HG03469 (cell line): Measurements from ENCODE around the gene SLC25A24.
A peak's percentile ranks its signal among the peaks of the same experiment; 100 is the strongest.
"Not testable (repeated sequence)": the region's sequence is repeated elsewhere in the genome, so short reads cannot be mapped to it uniquely, and the experiment has no call there.

ENCODE experiments used
- ATAC-seq: cut with Tn5 transposase; IDR thresholded peaks from one replicate; pipeline ENCODE4 v1.9.1; 2021; ENCODE audit warnings: mild to moderate bottlenecking, moderate library complexity, moderate number of reproducible peaks; ENCODE audit not compliant: unreplicated experiment

SLC25A24 gene

DNA sequence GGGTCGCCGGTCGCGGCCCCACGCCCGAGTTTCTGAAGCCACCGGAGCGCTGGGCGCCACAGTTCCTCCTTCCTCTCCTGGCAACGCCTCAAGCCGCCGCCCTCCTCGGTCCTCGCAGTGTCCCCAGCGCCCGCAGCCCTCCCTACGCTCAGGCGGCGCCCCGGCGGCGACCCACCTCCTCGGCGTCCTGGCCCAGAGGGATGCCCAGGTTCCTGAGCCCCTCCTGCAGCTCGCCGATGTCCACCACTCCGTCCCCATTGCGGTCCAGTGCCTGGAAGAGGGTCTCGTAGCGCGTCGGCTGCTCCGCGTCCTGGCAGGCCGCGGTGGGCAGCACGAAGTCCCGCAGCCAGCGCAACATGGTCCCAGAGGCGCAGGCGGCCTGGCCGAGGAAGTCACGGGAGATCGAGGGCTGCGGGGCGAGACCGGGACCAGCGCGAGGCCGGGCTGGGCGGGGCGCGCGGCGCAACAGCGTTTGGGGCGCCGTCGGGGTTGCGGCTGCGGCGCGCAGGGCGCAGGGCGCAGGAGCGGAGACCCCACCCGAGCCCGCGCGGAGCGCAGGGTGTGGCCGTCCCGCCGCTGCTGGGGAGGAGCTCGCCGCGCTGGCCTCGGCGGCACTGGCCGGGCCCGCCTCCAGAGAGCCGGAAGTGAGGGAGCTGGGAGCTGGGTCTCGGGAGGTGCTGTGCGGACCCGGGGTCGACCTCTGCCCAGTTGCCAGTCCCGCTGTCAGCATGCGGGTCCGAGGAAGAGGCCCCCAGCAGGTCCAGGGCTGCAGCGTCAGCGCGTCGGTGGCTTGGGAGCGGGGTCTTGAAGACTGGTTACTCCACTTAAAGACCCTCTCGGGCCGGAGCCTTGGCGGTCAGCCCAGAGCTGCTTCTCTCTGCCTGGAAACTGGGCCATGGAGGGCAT, at the start of gene SLC25A24:
Gene SLC25A24 (minus strand): TSS at position 563 of the 906 bp plus-strand sequence. CDS start 205 bp downstream, at position 358.
- peak; percentile 80 for ATAC-seq

DNA sequence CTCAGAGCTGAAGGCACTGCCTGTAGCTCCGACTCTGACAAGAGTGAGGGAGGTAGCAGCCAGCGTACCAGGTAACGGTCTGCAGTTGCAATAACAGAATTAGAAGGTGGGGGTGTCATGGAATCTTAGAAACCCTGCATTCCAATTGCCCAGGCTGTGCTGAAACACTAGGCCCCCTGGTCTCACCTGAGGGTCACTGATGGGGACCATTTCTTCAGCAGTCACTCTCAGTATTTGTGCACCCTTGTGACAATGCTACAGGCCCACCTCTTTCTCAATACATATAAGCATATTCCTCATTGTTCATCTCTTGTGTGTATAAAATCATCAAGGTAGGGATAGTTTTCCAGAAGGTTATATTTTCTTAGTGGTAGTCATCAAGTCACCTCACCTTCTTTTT, 43.8 kb upstream of the SLC25A24 start, which contains the start of gene NBPF4:
Gene NBPF4 (minus strand): TSS at position 101 of the 400 bp plus-strand sequence. CDS start 315 bp downstream, outside the sequence.
- ATAC-seq = not testable (repeated sequence)

- not testable (repeated sequence) for ATAC-seq
These were observed 39.3 kb upstream of the SLC25A24 start for GRCh38 chr1:108239426-108239825.

GRCh38 chr1:108235308-108235707, 35.2 kb upstream of the SLC25A24 start:
- ATAC-seq = not testable (repeated sequence)

DNA sequence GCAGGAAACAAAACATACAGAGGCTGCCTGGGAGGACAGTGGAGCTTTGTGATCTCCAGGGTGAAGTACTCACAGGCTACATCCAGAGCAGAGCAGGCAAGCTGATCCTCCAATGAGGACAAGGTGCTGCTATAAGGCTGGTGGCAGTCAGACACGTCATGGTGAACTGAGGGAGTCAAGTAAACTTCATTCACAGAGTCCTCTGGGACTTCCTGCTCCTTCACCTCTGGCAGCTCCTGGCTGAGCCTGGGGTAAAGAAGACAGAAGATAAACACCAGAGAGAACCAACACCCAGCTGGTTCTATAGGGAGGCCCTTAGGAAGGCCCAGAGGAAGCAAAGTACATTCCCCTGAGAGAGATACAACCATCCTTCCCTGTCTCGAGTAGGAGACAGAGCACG, 32.0 kb upstream of the SLC25A24 start:
- not testable (repeated sequence) for ATAC-seq

- not testable (repeated sequence) for ATAC-seq
These were observed 29.8 kb upstream of the SLC25A24 start for GRCh38 chr1:108229976-108230375.

GRCh38 chr1:108227772-108228171, 27.6 kb upstream of the SLC25A24 start:
- not testable (repeated sequence) for ATAC-seq

DNA sequence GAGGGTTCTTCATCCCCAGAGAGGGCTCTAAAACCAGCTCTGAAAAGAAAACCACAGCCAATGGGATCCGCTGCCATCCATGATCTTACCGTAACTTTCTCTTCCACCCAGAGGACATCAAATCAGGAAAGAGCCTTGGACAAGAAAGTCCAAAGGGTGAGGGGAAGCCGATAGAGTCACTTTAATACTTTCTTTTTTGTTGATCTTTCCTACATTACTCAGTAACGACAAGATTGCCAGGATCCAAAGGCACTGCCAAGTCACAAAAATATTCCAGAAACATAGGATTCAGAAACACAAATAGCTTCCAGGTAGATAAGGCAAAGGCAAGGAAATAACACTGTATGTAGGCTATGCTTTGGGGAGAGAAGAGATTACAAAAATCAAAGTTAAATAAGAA, 26.7 kb upstream of the SLC25A24 start:
- not testable (repeated sequence) for ATAC-seq

DNA sequence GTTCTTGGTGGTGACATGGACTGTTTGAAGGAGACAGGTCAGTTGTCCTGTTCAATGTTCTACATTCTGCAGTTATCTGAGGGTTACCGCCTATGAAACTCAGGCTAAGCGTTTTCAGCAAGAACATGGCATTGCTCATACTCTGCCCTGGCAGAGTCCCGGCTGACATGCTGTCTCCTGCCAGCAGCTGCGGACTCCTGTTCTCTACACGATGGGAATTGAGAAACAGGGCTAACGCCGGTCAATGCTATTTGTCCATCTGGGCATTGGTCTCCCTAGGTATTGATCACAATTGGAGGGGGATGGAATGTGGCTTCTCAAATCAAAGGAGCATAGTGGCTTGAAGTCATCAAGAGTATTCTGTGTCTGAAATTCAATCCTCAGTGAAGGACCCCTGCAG, 23.1 kb upstream of the SLC25A24 start:
- not testable (repeated sequence) for ATAC-seq

- ATAC-seq = not testable (repeated sequence)
These were observed 17.5 kb upstream of the SLC25A24 start for GRCh38 chr1:108217515-108218174.

- not testable (repeated sequence) for ATAC-seq
These were observed 16.9 kb upstream of the SLC25A24 start for GRCh38 chr1:108217007-108217406.

DNA sequence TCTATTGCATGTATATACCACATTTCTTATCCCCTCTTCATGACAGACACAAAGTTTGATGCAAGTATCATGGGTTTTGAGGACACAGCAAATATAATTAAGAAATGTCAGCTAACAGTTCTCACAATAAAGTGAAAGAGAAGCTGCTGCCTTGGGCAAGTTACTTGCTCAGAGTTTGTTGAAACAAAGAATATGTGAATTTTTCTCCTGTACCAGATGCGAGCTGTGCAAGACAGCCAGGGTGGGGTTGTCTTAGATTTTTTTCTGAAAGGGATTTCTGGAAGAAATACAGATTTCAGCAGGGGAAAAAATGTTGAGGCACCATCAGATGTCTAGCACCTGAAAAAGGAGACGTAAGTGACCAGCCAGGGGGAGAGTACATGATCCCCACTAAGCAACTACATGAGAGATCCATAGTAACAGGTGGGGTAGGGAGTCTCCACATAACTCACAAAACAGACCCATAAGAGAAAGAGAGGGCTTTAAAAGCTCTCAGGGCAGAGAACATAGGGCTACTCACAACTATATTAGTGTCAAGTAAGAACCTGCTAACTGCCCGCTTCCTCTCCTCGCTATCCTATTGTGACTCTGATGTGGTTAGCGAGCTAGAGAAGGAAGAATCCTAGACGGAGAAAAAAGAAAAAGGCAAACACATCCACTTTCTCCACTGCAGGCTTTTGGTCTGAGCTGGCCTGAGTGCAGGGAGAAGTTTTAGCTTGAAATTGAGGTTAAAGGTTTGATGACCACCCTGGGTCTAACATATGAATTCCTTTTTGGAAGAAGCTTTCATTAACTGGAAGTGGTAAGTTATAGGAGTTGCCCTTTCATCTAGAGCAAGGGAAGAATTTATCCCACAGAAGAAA, 16.1 kb upstream of the SLC25A24 start:
- not testable (repeated sequence) for ATAC-seq

DNA sequence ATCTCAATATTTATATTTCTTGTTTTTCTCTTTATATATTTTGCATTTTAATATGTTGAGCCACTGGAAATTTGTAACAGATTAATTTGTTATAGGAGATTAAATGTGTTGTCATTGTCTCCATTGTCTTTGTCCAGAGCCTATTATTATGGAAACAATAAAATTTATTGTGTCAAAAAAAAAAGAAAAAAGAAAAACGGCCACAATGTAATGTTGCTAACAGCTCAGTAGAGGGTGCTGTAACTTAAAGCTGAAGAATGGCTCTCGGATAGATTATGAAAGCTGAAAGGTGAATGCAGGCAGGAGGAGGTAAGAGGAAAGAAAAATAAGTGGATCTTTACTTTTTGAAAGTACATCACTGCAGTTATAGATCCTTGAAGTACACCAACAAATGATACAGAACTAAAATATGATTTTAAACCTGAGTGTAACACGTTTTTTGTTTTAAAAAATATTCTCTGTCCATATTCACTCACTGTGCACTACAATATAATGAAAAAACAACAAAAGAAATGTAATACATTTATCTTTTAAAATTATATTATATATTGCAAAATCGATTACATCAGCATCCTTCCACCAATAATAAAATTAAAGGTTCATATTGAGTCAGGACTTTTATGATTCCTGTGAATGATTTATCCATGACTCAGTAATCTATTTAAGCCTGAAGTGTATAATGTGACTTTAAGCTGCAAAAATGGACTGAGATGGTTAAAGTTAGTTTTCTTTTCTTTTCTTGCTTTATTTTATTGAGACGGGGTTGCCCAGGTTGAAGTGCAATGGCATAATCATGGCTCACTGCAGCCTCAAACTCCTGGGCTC, 14.7 kb upstream of the SLC25A24 start:
- ATAC-seq = not testable (repeated sequence)

- ATAC-seq = no peak
These were observed 10.9 kb upstream of the SLC25A24 start for GRCh38 chr1:108211014-108211413.

GRCh38 chr1:108209456-108210108, 9.4 kb upstream of the SLC25A24 start:
- ATAC-seq = no peak

GRCh38 chr1:108208724-108209446, 8.7 kb upstream of the SLC25A24 start:
- no peak for ATAC-seq

GRCh38 chr1:108203582-108203981, 3.4 kb upstream of the SLC25A24 start:
- not testable (repeated sequence) for ATAC-seq

DNA sequence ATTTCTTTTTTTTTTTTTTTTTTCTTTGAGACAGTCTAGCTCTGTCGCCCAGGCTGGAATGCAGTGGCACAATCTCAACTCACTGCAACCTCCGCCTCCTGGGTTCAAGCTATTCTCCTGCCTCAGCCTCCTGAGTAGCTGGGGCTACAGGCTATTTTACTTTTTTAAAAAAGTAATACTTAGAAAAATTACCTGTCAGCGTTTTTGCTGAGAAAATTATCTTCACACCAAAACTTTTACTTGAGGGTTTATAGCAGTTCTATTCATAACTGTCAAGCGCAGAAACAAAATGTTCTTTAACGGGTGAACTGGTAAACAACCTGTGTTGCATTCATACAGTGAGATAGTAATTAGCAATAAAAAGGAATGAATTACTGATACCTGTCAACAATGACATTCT, 1.5 kb upstream of the SLC25A24 start:
- ATAC-seq = no peak

GRCh38 chr1:108200687-108201051, 526 bp upstream of the SLC25A24 start:
- ATAC-seq = no peak
